Nephron progenitor cell (in vitro differentiated cells): ENCODE measurements around the gene PSPN.

ENCODE experiments used
- DNase-seq: peaks from one replicate; pipeline ENCODE4 v3.0.0; 2021
- H3K27ac Mint-ChIP-seq: 2 replicates; pipeline ENCODE4 v1.8.0; 2021; ENCODE audit warnings: mild to moderate bottlenecking, moderate library complexity, mixed read lengths
- H3K27me3 Mint-ChIP-seq: 2 replicates; pipeline ENCODE4 v1.8.0; 2021; ENCODE audit warnings: mild to moderate bottlenecking, low read depth, mixed read lengths; ENCODE audit not compliant: poor library complexity
- H3K36me3 Mint-ChIP-seq: 2 replicates; pipeline ENCODE4 v1.8.0; 2021; ENCODE audit warnings: low read depth, mixed read lengths
- H3K4me1 Mint-ChIP-seq: 2 replicates; pipeline ENCODE4 v1.8.0; 2021; ENCODE audit warnings: mixed read lengths
- H3K4me3 Mint-ChIP-seq: 2 replicates; pipeline ENCODE4 v1.8.0; 2021; ENCODE audit warnings: mild to moderate bottlenecking, moderate library complexity, mixed read lengths
- H3K9me3 Mint-ChIP-seq: 2 replicates; pipeline ENCODE4 v1.8.0; 2021; ENCODE audit warnings: mild to moderate bottlenecking, moderate library complexity, mixed read lengths
- CTCF ChIP-seq: fragments of 200-600 bp; sonication (generic); IDR thresholded peaks from 2 replicates; pipeline ENCODE4 v1.5.0; 2021; ENCODE audit warnings: antibody characterized with exemption

Gene PSPN

GRCh38 chr19:6384381-6384780 lies 8.6 kb upstream of the PSPN start:
- no peaks in the 10 kb centered on the region for H3K4me1 Mint-ChIP-seq
- H3K9me3 Mint-ChIP-seq = peaks cover 11% of the 10 kb centered on the region
- TF ChIP-seq CTCF = no peak
- H3K27ac Mint-ChIP-seq = no peak overlapping the region
- peaks cover 71% of the 10 kb centered on the region for H3K36me3 Mint-ChIP-seq
- no peak overlapping the region for H3K4me3 Mint-ChIP-seq
- DNase-seq = no peak
- peaks cover 4% of the 10 kb centered on the region for H3K27me3 Mint-ChIP-seq

- Mint-ChIP-seq H3K27me3 (peaks cover 4% of the 10 kb centered on the region), H3K4me3 (no peak overlapping the region), H3K9me3 (peaks cover 11% of the 10 kb centered on the region), H3K27ac (no peak overlapping the region), H3K4me1 (peaks cover 5% of the 10 kb centered on the region), H3K36me3 (peaks cover 77% of the 10 kb centered on the region)
- no peak for DNase-seq
- no peak for TF ChIP-seq CTCF
These were observed 7.5 kb upstream of the PSPN start for GRCh38 chr19:6383188-6383587.

- DNase-seq = no peak
- Mint-ChIP-seq H3K36me3 (peaks cover 67% of the 10 kb centered on the region), H3K27me3 (peaks cover under 1% of the 10 kb centered on the region)
These were observed 5.5 kb upstream of the PSPN start for GRCh38 chr19:6381030-6381750.

GRCh38 chr19:6379744-6380143 lies 4.0 kb upstream of the PSPN start:
- Mint-ChIP-seq H3K27me3 (no peaks in the 10 kb centered on the region), H3K4me1 (peaks cover 22% of the 10 kb centered on the region), H3K36me3 (peaks cover 56% of the 10 kb centered on the region), H3K27ac (peak overlapping the region; percentile 92), H3K4me3 (no peak overlapping the region), H3K9me3 (peaks cover 11% of the 10 kb centered on the region)
- no peak for TF ChIP-seq CTCF
- DNase-seq = no peak

More at GRCh38 chr19:6381030-6381750, 5.5 kb upstream of the PSPN start:
- TF ChIP-seq CTCF = no peak
- no peak overlapping the region for H3K27ac Mint-ChIP-seq
- peaks cover 18% of the 10 kb centered on the region for H3K4me1 Mint-ChIP-seq
- no peak overlapping the region for H3K4me3 Mint-ChIP-seq
- peaks cover 11% of the 10 kb centered on the region for H3K9me3 Mint-ChIP-seq

- H3K9me3 Mint-ChIP-seq = peaks cover 11% of the 10 kb centered on the region
- peaks cover 33% of the 10 kb centered on the region for H3K4me1 Mint-ChIP-seq
- H3K36me3 Mint-ChIP-seq = peaks cover 52% of the 10 kb centered on the region
- no peak overlapping the region for H3K4me3 Mint-ChIP-seq
- TF ChIP-seq CTCF = no peak
- H3K27ac Mint-ChIP-seq = peak overlapping the region; percentile 71
- no peaks in the 10 kb centered on the region for H3K27me3 Mint-ChIP-seq
- DNase-seq = no peak
These were observed 2.8 kb upstream of the PSPN start for GRCh38 chr19:6378486-6378885.

GRCh38 chr19:6378041-6378440 lies 2.3 kb upstream of the PSPN start:
- Mint-ChIP-seq H3K27me3 (no peaks in the 10 kb centered on the region), H3K9me3 (peaks cover 11% of the 10 kb centered on the region), H3K36me3 (peaks cover 47% of the 10 kb centered on the region), H3K4me1 (peaks cover 33% of the 10 kb centered on the region), H3K4me3 (no peak overlapping the region), H3K27ac (peak overlapping the region; percentile 71)
- TF ChIP-seq CTCF = no peak
- DNase-seq = peak; percentile 21
